HCT116 (cell line): ENCODE data around the gene MLLT3. TPM values are rescaled to one million over a fixed set of nuclear protein-coding genes. Genes with fewer than 3 reads are reported as not detected.

ENCODE experiments used
- ATAC-seq: fragments of 200-7000 bp; cut with Tn5 transposase; 2 replicates; pipeline ENCODE4 v1.9.1; 2020; ENCODE audit warnings: mild to moderate bottlenecking, moderate library complexity
- BruUV-seq: library from RNA; stranded (reverse); fragments of 400-500 nt; replicated peaks from 2 replicates; lab custom pipeline; 2021; lab: Mats Ljungman, UMichigan
- CTCF ChIA-PET: fragments of 300-600 bp; sonication (Branson Sonifier 250); formaldehyde crosslinking; loops from one replicate; lab custom pipeline; 2021; ENCODE audit warnings: antibody characterized with exemption; lab: Charles Lee
- POLR2A ChIA-PET: fragments of 300-600, 350-600 bp; sonication (Branson Sonifier 250); formaldehyde crosslinking; loops from one replicate; lab custom pipeline; 2021; ENCODE audit warnings: antibody characterized with exemption; lab: Charles Lee
- RAD21 ChIA-PET, 2 experiments: fragments of 300-600 bp; sonication (Branson Sonifier 250); formaldehyde crosslinking; loops; one replicate each; lab custom pipeline; 2023; ENCODE audit warnings: low total read pairs in 2 of 2; ENCODE audit not compliant: uncharacterized antibody in 2 of 2, unreplicated experiment in 2 of 2, low non-redundant PET in 1 of 2; lab: Charles Lee
- DNase-seq: peaks from one replicate; pipeline ENCODE4 v3.0.0-alpha.2; 2010; ENCODE audit warnings: low read depth, low spot score
- H2AFZ ChIP-seq: fragments of 200-600 bp; shearing (Covaris generic), sonication (generic); 2 replicates; pipeline ENCODE4 v1.6.1; 2017; ENCODE audit warnings: low read depth, mixed run types, mixed read lengths, antibody characterized with exemption, low read length; ENCODE audit not compliant: poor library complexity, severe bottlenecking
- H3K27ac ChIP-seq: 2 replicates; pipeline ENCODE4 v1.5.1; 2012; ENCODE audit warnings: low read depth, low read length
- H3K27me3 ChIP-seq: fragments of 200-600 bp; sonication (generic); 2 replicates; pipeline ENCODE4 v1.6.1; 2016; ENCODE audit warnings: mixed run types, low read length, mixed read lengths; ENCODE audit not compliant: insufficient read depth
- H3K36me3 ChIP-seq, 2 experiments: fragments of 200-500 bp in 1 of 2; fragments of 200-600 bp in 1 of 2; sonication (Bioruptor generic) in 1 of 2; sonication (generic) in 1 of 2; 2 replicates each; pipeline versions ENCODE4 v1.5.1 to v1.6.1; 2014 to 2016; ENCODE audit warnings: low read length in 2 of 2, inconsistent platforms in 1 of 2, mixed read lengths in 1 of 2, mixed run types in 1 of 2; ENCODE audit not compliant: insufficient read depth in 2 of 2, control insufficient read depth in 1 of 2
- H3K4me1 ChIP-seq, 2 experiments: fragments of 200-600 bp in 1 of 2; sonication (generic) in 1 of 2; 2 replicates each; pipeline versions ENCODE4 v1.5.1 to v1.6.1; 2012 to 2017; ENCODE audit warnings: low read length in 2 of 2, inconsistent platforms in 1 of 2, mild to moderate bottlenecking in 1 of 2, mixed read lengths in 1 of 2, mixed run types in 1 of 2, moderate library complexity in 1 of 2; ENCODE audit not compliant: insufficient read depth in 2 of 2, control insufficient read depth in 1 of 2
- H3K4me2 ChIP-seq: fragments of 200-600 bp; sonication (generic); 2 replicates; pipeline ENCODE4 v1.6.1; 2017; ENCODE audit warnings: mixed run types, low read length, mixed read lengths
- H3K4me3 ChIP-seq, 2 experiments: fragments of 200-600 bp in 1 of 2; sonication (generic) in 1 of 2; replicated peaks in 1 of 2; 2 replicates each; pipeline ENCODE4 v1.5.1; 2011 to 2016; ENCODE audit warnings: low read length in 2 of 2, control low read depth in 1 of 2, low read depth in 1 of 2, mild to moderate bottlenecking in 1 of 2, mixed read lengths in 1 of 2, mixed run types in 1 of 2
- H3K79me2 ChIP-seq: fragments of 200-600 bp; sonication (generic); 2 replicates; pipeline ENCODE4 v1.6.1; 2017; ENCODE audit warnings: mild to moderate bottlenecking, mixed run types, low read length, moderate library complexity, mixed read lengths; ENCODE audit not compliant: insufficient read depth
- H3K9ac ChIP-seq: fragments of 200-600 bp; sonication (generic); 2 replicates; pipeline ENCODE4 v1.6.1; 2016; ENCODE audit warnings: low read length, mixed read lengths
- H3K9me2 ChIP-seq: fragments of 200-600 bp; sonication (generic), shearing (Covaris generic); 2 replicates; pipeline ENCODE4 v1.6.1; 2017; ENCODE audit warnings: mixed run types, mild to moderate bottlenecking, moderate library complexity; ENCODE audit not compliant: insufficient read depth
- H3K9me3 ChIP-seq, 2 experiments: fragments of 200-500 bp in 1 of 2; fragments of 200-600 bp in 1 of 2; sonication (Bioruptor generic) in 1 of 2; sonication (generic) in 1 of 2; 2 replicates each; pipeline ENCODE4 v1.6.1; 2014 to 2017; ENCODE audit warnings: low read length in 2 of 2, mixed read lengths in 2 of 2, inconsistent platforms in 1 of 2, low read depth in 1 of 2, mild to moderate bottlenecking in 1 of 2, mixed run types in 1 of 2, moderate library complexity in 1 of 2; ENCODE audit not compliant: control insufficient read depth in 1 of 2, insufficient read depth in 1 of 2
- H4K20me1 ChIP-seq: fragments of 200-600 bp; sonication (generic), shearing (Covaris generic); 2 replicates; pipeline ENCODE4 v1.6.1; 2017; ENCODE audit warnings: mixed run types, mild to moderate bottlenecking, moderate library complexity; ENCODE audit not compliant: insufficient read depth
- CEBPB ChIP-seq: IDR thresholded peaks from 2 replicates; pipeline ENCODE4 v1.6.1; 2012; ENCODE audit warnings: low read depth
- CTCF ChIP-seq, 3 experiments: fragments of 200-600 bp in 1 of 3; sonication (generic) in 1 of 3; IDR thresholded peaks in 2 of 3; conservative IDR thresholded peaks in 1 of 3; 2 replicates each; pipeline ENCODE4 v1.5.1; 2012 to 2017; ENCODE audit warnings: low read depth in 2 of 3, low read length in 2 of 3, antibody characterized with exemption in 1 of 3, borderline replicate concordance in 1 of 3, control low read depth in 1 of 3, mild to moderate bottlenecking in 1 of 3, mixed read lengths in 1 of 3, mixed run types in 1 of 3, moderate library complexity in 1 of 3; ENCODE audit not compliant: insufficient read depth in 1 of 3
- EZH2 ChIP-seq: fragments of 200-600 bp; sonication (generic); IDR thresholded peaks from 2 replicates; pipeline ENCODE4 v1.6.1; 2017; ENCODE audit warnings: antibody characterized with exemption, mixed run types
- JUND ChIP-seq: IDR thresholded peaks from 2 replicates; pipeline ENCODE4 v1.6.1; 2012
- MAX ChIP-seq: IDR thresholded peaks from 2 replicates; pipeline ENCODE4 v1.6.1; 2012
- POLR2A ChIP-seq: IDR thresholded peaks from 2 replicates; pipeline ENCODE4 v1.7.0; 2011; ENCODE audit warnings: borderline replicate concordance; ENCODE audit not compliant: insufficient read depth, insufficient read length; ENCODE audit errors: extremely low read depth
- RAD21 ChIP-seq: IDR thresholded peaks from 2 replicates; pipeline ENCODE4 v1.6.1; 2012; ENCODE audit warnings: low read depth, mild to moderate bottlenecking
- SIN3A ChIP-seq: IDR thresholded peaks from 2 replicates; pipeline ENCODE4 v1.6.1; 2012; ENCODE audit warnings: low read depth
- SP1 ChIP-seq: IDR thresholded peaks from 2 replicates; pipeline ENCODE4 v1.6.1; 2012; ENCODE audit warnings: low read depth
- SRF ChIP-seq: IDR thresholded peaks from 2 replicates; pipeline ENCODE4 v1.6.1; 2012; ENCODE audit warnings: low read depth
- TCF7L2 ChIP-seq: IDR thresholded peaks from 2 replicates; pipeline ENCODE4 v1.7.0; 2011; ENCODE audit warnings: borderline replicate concordance, inconsistent platforms; ENCODE audit not compliant: insufficient read depth, insufficient read length; ENCODE audit errors: extremely low read depth
- ZBTB33 ChIP-seq: IDR thresholded peaks from 2 replicates; pipeline ENCODE4 v1.6.1; 2011; ENCODE audit warnings: mild to moderate bottlenecking, low read length, moderate library complexity; ENCODE audit not compliant: insufficient replicate concordance; ENCODE audit errors: extremely low read depth
- ZFX ChIP-seq: fragments of 450-650 bp; IDR thresholded peaks from 2 replicates; pipeline ENCODE4 v1.6.1; 2017
- intact Hi-C: fragments of 100-400 bp; cut with micrococcal nuclease; formaldehyde crosslinking; loops from 2 replicates; pipeline ENCODE4 v1.10.0; 2022
- total RNA-seq: library from RNA; stranded (reverse); gene quantifications from one replicate; pipeline ENCODE4 v1.2.1, GENCODE V29; 2021; ENCODE audit not compliant: unreplicated experiment
- TF ChIP-seq, protein P1 (sequence below): IDR thresholded peaks from 2 replicates; pipeline ENCODE4 v1.6.1; 2012; ENCODE audit warnings: low read depth
- TF ChIP-seq, protein P2 (sequence below): IDR thresholded peaks from 2 replicates; pipeline ENCODE4 v1.6.1; 2012

Gene MLLT3
- total RNA-seq, 1 experiment from 2014 or later = 4.3 TPM

DNA sequence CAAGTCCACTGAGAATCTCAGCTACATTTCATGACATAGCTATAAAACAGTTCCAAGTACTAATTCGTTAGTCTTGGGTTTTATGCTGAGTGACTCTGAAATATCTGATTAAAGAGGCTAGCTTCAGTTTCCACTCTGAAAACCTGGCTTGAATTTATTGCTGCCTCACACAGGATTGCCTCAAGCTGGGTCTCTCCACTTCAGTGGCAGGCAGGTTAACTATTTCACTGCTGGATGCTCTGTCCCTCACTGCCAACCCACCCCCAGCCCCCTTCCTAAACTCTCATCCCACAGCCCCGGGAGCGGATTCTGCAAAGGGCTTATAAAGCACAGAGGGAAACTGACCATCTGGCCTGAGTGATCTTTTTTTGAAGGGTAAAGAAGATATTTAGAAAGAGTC lies 318.3 kb downstream of the MLLT3 start:
- Histone ChIP-seq H3K9ac (no peak overlapping the region), H4K20me1 (no peaks in the 10 kb centered on the region), H3K36me3 (no peaks in the 10 kb centered on the region), H3K27me3 (peaks cover 22% of the 10 kb centered on the region), H3K4me1 (no peaks in the 10 kb centered on the region), H3K27ac (no peak overlapping the region), H3K4me2 (no peak overlapping the region)
- no peak for DNase-seq
- TF ChIP-seq CEBPB (no peak), SIN3A (no peak), SRF (no peak), JUND (no peak), TCF7L2 (no peak), MAX (no peak), EZH2 (no peak), POLR2A (no peak), RAD21 (no peak), ZFX (no peak), SP1 (no peak), CTCF (IDR thresholded peaks at IDR 0.05 in 2 of 3, conservative IDR thresholded peaks at IDR 0.05 in 1 of 3; ENCODE audit: borderline replicate concordance in 1 of 3, insufficient read depth in 1 of 3, low read depth in 2 of 3, low read length in 2 of 3) (no peak), ZBTB33 (no peak)
- TF ChIP-seq, protein P1, sequence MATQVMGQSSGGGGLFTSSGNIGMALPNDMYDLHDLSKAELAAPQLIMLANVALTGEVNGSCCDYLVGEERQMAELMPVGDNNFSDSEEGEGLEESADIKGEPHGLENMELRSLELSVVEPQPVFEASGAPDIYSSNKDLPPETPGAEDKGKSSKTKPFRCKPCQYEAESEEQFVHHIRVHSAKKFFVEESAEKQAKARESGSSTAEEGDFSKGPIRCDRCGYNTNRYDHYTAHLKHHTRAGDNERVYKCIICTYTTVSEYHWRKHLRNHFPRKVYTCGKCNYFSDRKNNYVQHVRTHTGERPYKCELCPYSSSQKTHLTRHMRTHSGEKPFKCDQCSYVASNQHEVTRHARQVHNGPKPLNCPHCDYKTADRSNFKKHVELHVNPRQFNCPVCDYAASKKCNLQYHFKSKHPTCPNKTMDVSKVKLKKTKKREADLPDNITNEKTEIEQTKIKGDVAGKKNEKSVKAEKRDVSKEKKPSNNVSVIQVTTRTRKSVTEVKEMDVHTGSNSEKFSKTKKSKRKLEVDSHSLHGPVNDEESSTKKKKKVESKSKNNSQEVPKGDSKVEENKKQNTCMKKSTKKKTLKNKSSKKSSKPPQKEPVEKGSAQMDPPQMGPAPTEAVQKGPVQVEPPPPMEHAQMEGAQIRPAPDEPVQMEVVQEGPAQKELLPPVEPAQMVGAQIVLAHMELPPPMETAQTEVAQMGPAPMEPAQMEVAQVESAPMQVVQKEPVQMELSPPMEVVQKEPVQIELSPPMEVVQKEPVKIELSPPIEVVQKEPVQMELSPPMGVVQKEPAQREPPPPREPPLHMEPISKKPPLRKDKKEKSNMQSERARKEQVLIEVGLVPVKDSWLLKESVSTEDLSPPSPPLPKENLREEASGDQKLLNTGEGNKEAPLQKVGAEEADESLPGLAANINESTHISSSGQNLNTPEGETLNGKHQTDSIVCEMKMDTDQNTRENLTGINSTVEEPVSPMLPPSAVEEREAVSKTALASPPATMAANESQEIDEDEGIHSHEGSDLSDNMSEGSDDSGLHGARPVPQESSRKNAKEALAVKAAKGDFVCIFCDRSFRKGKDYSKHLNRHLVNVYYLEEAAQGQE = no peak
- TF ChIP-seq, protein P2, sequence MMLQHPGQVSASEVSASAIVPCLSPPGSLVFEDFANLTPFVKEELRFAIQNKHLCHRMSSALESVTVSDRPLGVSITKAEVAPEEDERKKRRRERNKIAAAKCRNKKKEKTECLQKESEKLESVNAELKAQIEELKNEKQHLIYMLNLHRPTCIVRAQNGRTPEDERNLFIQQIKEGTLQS = no peak
- TF ChIP-seq, all 23 proteins: peak for 0
- no peak for ATAC-seq
- ChIA-PET CTCF (no interaction called here), RAD21 (no interaction called here), POLR2A (no interaction called here)
- Histone ChIP-seq H2AFZ (no peak overlapping the region), H3K4me3 (no peak overlapping the region), H3K79me2 (no peaks in the 10 kb centered on the region), H3K9me3 (no peaks in the 10 kb centered on the region), H3K9me2 (no peaks in the 10 kb centered on the region)
- no TSS peak for BruUV-seq
- intact Hi-C loops = no loop called here
